Breast epithelium (tissue), 4 donors: ENCODE measurements around the gene PCSK1N. TPM values are rescaled to one million over a fixed set of nuclear protein-coding genes. Genes with fewer than 3 reads are reported as not detected.

Source experiments
- DNase-seq, 2 donors: peaks; one replicate each; pipeline ENCODE4 v3.0.0-alpha.2; 2019; ENCODE audit warnings: low spot score in 2 of 2
- H3K27ac ChIP-seq, 2 donors: fragments of 200-600 bp; sonication (generic) in 1 of 2; one replicate each; pipeline ENCODE4 v1.5.1; 2016 to 2019; ENCODE audit warnings: mild to moderate bottlenecking in 1 of 2
- H3K27me3 ChIP-seq, 2 donors: fragments of 200-600 bp; sonication (generic) in 1 of 2; one replicate each; pipeline versions ENCODE4 v1.5.1 to v1.6.0; 2017 to 2019; ENCODE audit warnings: control low read depth in 1 of 2, mild to moderate bottlenecking in 1 of 2
- H3K36me3 ChIP-seq: fragments of 200-600 bp; one replicate; pipeline ENCODE4 v1.5.1; 2019
- H3K4me1 ChIP-seq, 2 donors: fragments of 200-600 bp; sonication (generic); one replicate each; pipeline ENCODE4 v1.5.1; 2016 to 2019; ENCODE audit warnings: control low read depth in 1 of 2
- H3K4me3 ChIP-seq, 3 donors: fragments of 200-600 bp; sonication (generic); 1 replicate in 2 of 3; 2 replicates in 1 of 3; pipeline ENCODE4 v1.5.1; 2016 to 2019; ENCODE audit warnings: mild to moderate bottlenecking in 3 of 3, moderate library complexity in 2 of 3
- H3K9me3 ChIP-seq, 2 donors: fragments of 200-600 bp; sonication (generic) in 1 of 2; one replicate each; pipeline ENCODE4 v1.5.1; 2016 to 2019; ENCODE audit warnings: control low read depth in 1 of 2
- POLR2A ChIP-seq: fragments of 450-650 bp; IDR thresholded peaks from one replicate; pipeline ENCODE4 v1.6.1; 2016; ENCODE audit warnings: antibody characterized with exemption, mild to moderate bottlenecking, moderate library complexity
- POLR2AphosphoS5 ChIP-seq, 3 donors: sonication (generic); formaldehyde crosslinking; IDR thresholded peaks; one replicate each; pipeline ENCODE4 v1.6.1; 2017; ENCODE audit warnings: antibody characterized with exemption in 3 of 3
- intact Hi-C: fragments of 100-400 bp; cut with DNase I; formaldehyde crosslinking; loops from one replicate; pipeline ENCODE4 v1.15.1; 2023; ENCODE audit warnings: low total_unique reads
- total RNA-seq, 3 donors: library from RNA; depleted of rRNA; stranded (reverse); fragments of >200 nt; gene quantifications; one replicate each; pipeline ENCODE4 v1.1.0, GENCODE V29; 2016
- TF ChIP-seq, protein P1 (sequence below), 3 donors: fragments of 450-650 bp; IDR thresholded peaks; one replicate each; pipeline ENCODE4 v1.5.1; 2016 to 2017; ENCODE audit warnings: antibody characterized with exemption in 3 of 3, mild to moderate bottlenecking in 3 of 3, moderate library complexity in 3 of 3

PCSK1N gene
- total RNA-seq, 3 donors from 2014 or later, result 1.4 to 3.6 (median 2.2) TPM

DNA sequence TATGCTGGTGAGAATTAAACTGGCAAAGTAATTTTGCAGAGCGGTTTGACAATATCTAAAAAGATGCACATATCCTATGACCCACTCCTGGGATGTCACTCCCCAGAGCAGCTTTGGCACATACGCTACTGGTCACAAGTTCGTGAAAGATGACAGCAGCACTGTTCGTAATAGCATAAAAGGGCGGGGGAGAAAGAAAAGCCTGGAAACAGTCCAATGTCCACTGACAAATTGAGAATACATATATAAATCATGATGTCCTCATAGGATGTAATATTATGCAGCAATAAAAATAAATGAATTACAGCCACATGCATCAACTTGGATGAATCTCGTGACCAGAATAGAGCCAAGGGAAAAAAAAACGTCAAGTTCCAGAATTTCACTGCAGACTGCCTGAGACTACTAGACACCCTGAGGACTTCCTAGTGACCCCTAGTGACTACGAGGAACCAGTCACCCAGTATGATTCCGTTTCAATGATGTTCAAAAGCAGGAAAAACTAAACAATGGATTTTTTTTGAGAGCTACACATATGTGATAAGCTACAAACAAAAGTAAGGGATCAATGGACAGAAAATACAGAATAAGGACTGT is 1.8 kb downstream of the PCSK1N start:
- TF ChIP-seq POLR2A (no peak), POLR2AphosphoS5 (IDR thresholded peaks at IDR 0.05) (no peak)
- TF ChIP-seq, protein P1, sequence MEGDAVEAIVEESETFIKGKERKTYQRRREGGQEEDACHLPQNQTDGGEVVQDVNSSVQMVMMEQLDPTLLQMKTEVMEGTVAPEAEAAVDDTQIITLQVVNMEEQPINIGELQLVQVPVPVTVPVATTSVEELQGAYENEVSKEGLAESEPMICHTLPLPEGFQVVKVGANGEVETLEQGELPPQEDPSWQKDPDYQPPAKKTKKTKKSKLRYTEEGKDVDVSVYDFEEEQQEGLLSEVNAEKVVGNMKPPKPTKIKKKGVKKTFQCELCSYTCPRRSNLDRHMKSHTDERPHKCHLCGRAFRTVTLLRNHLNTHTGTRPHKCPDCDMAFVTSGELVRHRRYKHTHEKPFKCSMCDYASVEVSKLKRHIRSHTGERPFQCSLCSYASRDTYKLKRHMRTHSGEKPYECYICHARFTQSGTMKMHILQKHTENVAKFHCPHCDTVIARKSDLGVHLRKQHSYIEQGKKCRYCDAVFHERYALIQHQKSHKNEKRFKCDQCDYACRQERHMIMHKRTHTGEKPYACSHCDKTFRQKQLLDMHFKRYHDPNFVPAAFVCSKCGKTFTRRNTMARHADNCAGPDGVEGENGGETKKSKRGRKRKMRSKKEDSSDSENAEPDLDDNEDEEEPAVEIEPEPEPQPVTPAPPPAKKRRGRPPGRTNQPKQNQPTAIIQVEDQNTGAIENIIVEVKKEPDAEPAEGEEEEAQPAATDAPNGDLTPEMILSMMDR (IDR thresholded peaks at IDR 0.05), result no peak
- Histone ChIP-seq H3K36me3 (no peaks in the 10 kb centered on the region), H3K4me1 (no peaks in the 10 kb centered on the region), H3K27me3 (peaks cover 0 to 43% of the 10 kb centered on the region in 2 donors), H3K27ac (no peak overlapping the region), H3K4me3 (no peak overlapping the region), H3K9me3 (no peaks in the 10 kb centered on the region)
- no peak for DNase-seq
- intact Hi-C loops, result no loop called here

- H3K4me3 ChIP-seq, result peak overlapping the region in 1 of 3 donors; percentile 8
- H3K4me1 ChIP-seq, result no peaks in the 10 kb centered on the region
- TF ChIP-seq POLR2AphosphoS5 (IDR thresholded peaks at IDR 0.05) (no peak), POLR2A (no peak)
- TF ChIP-seq, protein P1 (IDR thresholded peaks at IDR 0.05), result no peak
- peaks cover 0 to 43% of the 10 kb centered on the region in 2 donors for H3K27me3 ChIP-seq
- no peak for DNase-seq
- intact Hi-C loops, result no loop called here
- no peaks in the 10 kb centered on the region for H3K36me3 ChIP-seq
- H3K27ac ChIP-seq, result no peak overlapping the region
- peaks cover 0 to 9% of the 10 kb centered on the region in 2 donors for H3K9me3 ChIP-seq
These were observed 3.5 kb downstream of the PCSK1N start for GRCh38 chrX:48831909-48832291.

DNA sequence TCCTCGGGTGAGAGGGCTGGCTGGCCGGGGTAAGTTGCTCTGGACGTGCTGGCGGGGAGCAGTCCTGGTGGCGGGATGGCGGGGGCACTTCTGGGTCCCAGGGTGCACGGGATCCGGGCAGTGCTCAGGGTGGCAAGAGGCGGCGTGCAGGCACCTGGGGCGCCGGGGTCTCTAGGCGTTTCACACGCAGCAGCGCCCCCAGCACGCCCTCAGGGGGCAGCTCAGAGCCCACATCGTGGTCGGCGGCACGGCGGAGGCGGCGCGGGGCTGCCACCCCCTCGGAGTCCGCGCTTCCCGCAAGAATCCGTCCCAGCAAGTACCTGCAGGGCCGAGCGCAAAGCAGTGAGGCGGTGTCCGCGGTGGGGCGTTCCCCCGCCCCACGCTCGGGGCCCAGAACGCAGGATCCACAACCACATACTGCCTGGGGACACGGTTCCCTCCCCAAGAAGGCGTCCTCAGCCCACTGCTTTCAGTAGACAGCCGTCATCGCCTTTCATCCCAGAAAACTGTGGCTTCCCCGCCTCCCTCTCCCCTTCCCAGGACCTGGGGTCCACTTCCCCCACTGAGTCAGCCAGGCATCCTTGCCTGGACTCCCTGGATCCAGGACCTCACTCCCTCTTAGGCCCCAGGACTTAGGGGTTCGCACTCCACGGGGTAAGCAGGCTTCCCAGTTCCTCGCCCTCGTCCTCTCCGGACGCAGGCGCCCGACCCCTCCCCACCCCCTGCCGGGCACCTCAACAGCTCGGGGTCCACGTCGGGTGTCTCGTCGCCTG is 4.1 kb downstream of the PCSK1N start:
- intact Hi-C loops, result no loop called here
- H3K4me1 ChIP-seq, result no peaks in the 10 kb centered on the region
- no peak for DNase-seq
- H3K4me3 ChIP-seq, result peak overlapping the region in 1 of 3 donors; percentile 8
- no peak for TF ChIP-seq POLR2AphosphoS5 (IDR thresholded peaks at IDR 0.05)
- TF ChIP-seq, protein P1 (IDR thresholded peaks at IDR 0.05), result no peak
- TF ChIP-seq POLR2A, result no peak
- no peaks in the 10 kb centered on the region for H3K36me3 ChIP-seq
- H3K9me3 ChIP-seq, result peaks cover 4 to 13% of the 10 kb centered on the region in 2 donors
- peaks cover 0 to 43% of the 10 kb centered on the region in 2 donors for H3K27me3 ChIP-seq
- no peak overlapping the region for H3K27ac ChIP-seq

DNA sequence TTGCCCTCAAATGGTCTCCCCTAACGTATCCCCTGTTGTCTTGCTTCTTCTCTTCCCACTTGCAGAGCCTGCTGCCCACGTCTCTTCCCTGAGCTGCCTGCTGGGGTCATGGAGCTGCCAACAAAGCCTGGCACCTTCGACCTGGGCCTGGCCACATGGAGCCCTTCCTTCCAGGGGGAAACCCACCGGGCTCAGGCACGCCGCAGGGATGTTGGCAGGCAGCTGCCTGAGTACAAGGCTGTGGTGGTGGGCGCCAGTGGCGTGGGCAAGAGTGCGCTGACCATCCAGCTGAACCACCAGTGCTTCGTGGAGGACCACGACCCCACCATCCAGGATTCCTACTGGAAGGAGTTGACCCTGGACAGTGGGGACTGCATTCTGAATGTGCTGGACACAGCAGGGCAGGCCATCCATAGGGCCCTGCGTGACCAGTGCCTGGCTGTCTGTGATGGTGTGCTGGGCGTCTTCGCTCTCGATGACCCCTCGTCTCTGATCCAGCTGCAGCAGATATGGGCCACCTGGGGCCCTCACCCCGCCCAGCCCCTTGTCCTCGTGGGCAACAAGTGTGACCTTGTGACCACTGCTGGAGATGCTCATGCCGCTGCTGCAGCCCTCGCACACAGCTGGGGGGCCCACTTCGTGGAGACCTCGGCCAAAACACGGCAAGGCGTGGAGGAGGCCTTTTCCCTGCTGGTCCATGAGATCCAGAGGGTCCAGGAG is 6.2 kb downstream of the PCSK1N start:
- TF ChIP-seq POLR2AphosphoS5 (IDR thresholded peaks at IDR 0.05), result no peak
- TF ChIP-seq, protein P1 (IDR thresholded peaks at IDR 0.05), result no peak
- TF ChIP-seq POLR2A, result no peak
- H3K27me3 ChIP-seq, result peaks cover 0 to 44% of the 10 kb centered on the region in 2 donors
- no peak overlapping the region for H3K4me3 ChIP-seq
- H3K27ac ChIP-seq, result no peak overlapping the region
- peaks cover 11 to 20% of the 10 kb centered on the region in 2 donors for H3K9me3 ChIP-seq
- intact Hi-C loops, result no loop called here
- no peaks in the 10 kb centered on the region for H3K36me3 ChIP-seq
- DNase-seq, result no peak
- H3K4me1 ChIP-seq, result no peaks in the 10 kb centered on the region

DNA sequence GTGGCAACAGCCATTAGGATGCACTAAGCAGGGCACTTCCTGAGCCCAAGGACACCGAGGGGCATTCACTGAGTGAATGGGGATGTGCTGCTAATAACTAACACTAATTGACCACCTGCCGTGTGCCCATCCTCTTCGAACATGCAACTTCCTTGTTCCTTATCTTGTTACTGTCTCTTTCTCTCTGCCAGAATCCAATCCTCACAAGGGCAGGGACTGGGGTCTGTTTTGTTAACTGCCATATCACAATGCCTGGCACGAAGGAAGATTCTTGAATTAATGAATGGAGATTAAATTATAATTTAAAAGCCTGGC is 7.8 kb downstream of the PCSK1N start:
- TF ChIP-seq POLR2A (no peak), POLR2AphosphoS5 (IDR thresholded peaks at IDR 0.05) (no peak)
- TF ChIP-seq, protein P1 (IDR thresholded peaks at IDR 0.05), result no peak
- H3K9me3 ChIP-seq, result peaks cover 11 to 20% of the 10 kb centered on the region in 2 donors
- intact Hi-C loops, result no loop called here
- H3K4me3 ChIP-seq, result no peak overlapping the region
- peaks cover 0 to 45% of the 10 kb centered on the region in 2 donors for H3K27me3 ChIP-seq
- H3K27ac ChIP-seq, result no peak overlapping the region
- H3K36me3 ChIP-seq, result no peaks in the 10 kb centered on the region
- DNase-seq, result no peak
- H3K4me1 ChIP-seq, result no peaks in the 10 kb centered on the region
